T-helper 2 cell treated with Interferon-gamma antibody and Interleukin-4, amounts not matched to agents 100 ng/mL and 5 ng/mL, for 36 hours (primary cell): ENCODE measurements around the gene ACTL7B. TPM values are rescaled to one million over a fixed set of nuclear protein-coding genes. Genes with fewer than 3 reads are reported as not detected.

Experiments used
- total RNA-seq: library from RNA; stranded (reverse); gene quantifications from 2 replicates; pipeline ENCODE4 v1.2.3, GENCODE V29; 2022

Gene ACTL7B
- total RNA-seq, 1 donor from 2014 or later, result not detected

Other genes with a start within 250 kb of the ACTL7B start
- not detected in 2 replicates for gene ACTL7A, start 6.3 kb upstream of the ACTL7B start, total RNA-seq
- gene ELP1, start 78.1 kb upstream of the ACTL7B start, total RNA-seq, result 24.4 and 25.6 TPM in 2 replicates
- 12.3 and 12.5 TPM in 2 replicates for gene ABITRAM, start 78.4 kb upstream of the ACTL7B start, total RNA-seq
- gene CTNNAL1, start 157.5 kb upstream of the ACTL7B start, total RNA-seq, result 6.5 and 8.4 TPM in 2 replicates